GM12878 (cell line): ENCODE measurements around the gene MDFIC2. TPM values are rescaled to one million over a fixed set of nuclear protein-coding genes. Genes with fewer than 3 reads are reported as not detected.
A peak's percentile ranks its signal among the peaks of the same experiment; 100 is the strongest.

Experiments used
- ATAC-seq: fragments of 200-7000 bp; cut with Tn5 transposase; 3 replicates; pipeline ENCODE4 v1.9.1; 2020; ENCODE audit warnings: mild to moderate bottlenecking, moderate library complexity
- BruUV-seq: library from RNA; stranded (reverse); fragments of 400-500 nt; replicated peaks from 2 replicates; lab custom pipeline; 2021; lab: Mats Ljungman, UMichigan
- CTCF ChIA-PET: fragments of 300-600 bp; sonication (Branson Sonifier 250); formaldehyde crosslinking; extraction: SDS; loops from one replicate; lab custom pipeline; 2021; ENCODE audit warnings: inconsistent platforms; lab: Yijun Ruan, JAX
- POLR2A ChIA-PET: fragments of 350-600 bp; formaldehyde crosslinking; extraction: SDS; loops from one replicate; lab custom pipeline; 2021; ENCODE audit warnings: inconsistent platforms; lab: Charles Lee
- RAD21 ChIA-PET: fragments of 300-600 bp; sonication (Branson Sonifier 250); formaldehyde crosslinking; loops from one replicate; lab custom pipeline; 2023; ENCODE audit warnings: antibody characterized with exemption; ENCODE audit not compliant: unreplicated experiment; lab: Charles Lee
- SMC1A ChIA-PET: fragments of 300-600 bp; sonication (Branson Sonifier 250); formaldehyde crosslinking; loops from one replicate; lab custom pipeline; 2023; ENCODE audit not compliant: unreplicated experiment, uncharacterized antibody; lab: Charles Lee
- DNase-seq: peaks from one replicate; pipeline ENCODE4 v3.0.0-alpha.2; 2011; ENCODE audit warnings: low read depth, low spot score
- FAIRE-seq: peaks from 3 replicates; lab custom pipeline; 2011; peaks lifted over from hg19 to GRCh38; lab: Jason Lieb, UNC
- H2AFZ ChIP-seq: 2 replicates; pipeline ENCODE4 v1.6.0; 2011; ENCODE audit warnings: low read depth, low read length, control low read depth; ENCODE audit not compliant: control insufficient read depth
- H3K27ac ChIP-seq: 2 replicates; pipeline ENCODE4 v1.5.1; 2011; ENCODE audit warnings: control low read depth; ENCODE audit not compliant: control insufficient read depth, insufficient read depth
- H3K27me3 ChIP-seq, 2 experiments: replicated peaks in 1 of 2; 2 replicates each; pipeline versions ENCODE4 v1.6.0 to v1.6.1; 2011; ENCODE audit warnings: low read length in 1 of 2; ENCODE audit not compliant: control insufficient read depth in 2 of 2, insufficient read depth in 2 of 2
- H3K36me3 ChIP-seq, 2 experiments: 2 replicates each; pipeline ENCODE4 v1.5.1; 2011; ENCODE audit warnings: low read length in 1 of 2; ENCODE audit not compliant: control insufficient read depth in 2 of 2, insufficient read depth in 2 of 2
- H3K4me1 ChIP-seq: 2 replicates; pipeline ENCODE4 v1.6.1; 2011; ENCODE audit warnings: mild to moderate bottlenecking, low read length, moderate library complexity, mixed read lengths; ENCODE audit not compliant: control insufficient read depth, insufficient read depth
- H3K4me2 ChIP-seq: 2 replicates; pipeline ENCODE4 v1.6.0; 2011; ENCODE audit warnings: control low read depth; ENCODE audit not compliant: control insufficient read depth, insufficient read depth
- H3K4me3 ChIP-seq: fragments of 200-600 bp; sonication (generic); 2 replicates; pipeline ENCODE4 v1.5.1; 2016
- H3K79me2 ChIP-seq: 2 replicates; pipeline ENCODE4 v1.6.0; 2011; ENCODE audit warnings: low read length; ENCODE audit not compliant: control insufficient read depth, insufficient read depth
- H3K9ac ChIP-seq: 2 replicates; pipeline ENCODE4 v1.8.0; 2011; ENCODE audit warnings: low read length, control low read depth, mixed read lengths; ENCODE audit not compliant: control insufficient read depth, insufficient read depth
- H3K9me3 ChIP-seq: replicated peaks from 3 replicates; pipeline ENCODE4 v1.5.1; 2011; ENCODE audit warnings: mild to moderate bottlenecking, low read length; ENCODE audit not compliant: control insufficient read depth, insufficient read depth
- H4K20me1 ChIP-seq: 2 replicates; pipeline ENCODE4 v1.6.0; 2011; ENCODE audit not compliant: control insufficient read depth, insufficient read depth
- BMI1 ChIP-seq: fragments of 450-650 bp; IDR thresholded peaks from 2 replicates; pipeline ENCODE4 v1.6.1; 2016; ENCODE audit warnings: mild to moderate bottlenecking, moderate library complexity, borderline replicate concordance
- CHD2 ChIP-seq: IDR thresholded peaks from 2 replicates; pipeline ENCODE4 v1.6.1; 2011; ENCODE audit warnings: low read depth, low read length, improper control_type of control experiment, borderline replicate concordance
- ESRRA ChIP-seq: IDR thresholded peaks from 2 replicates; pipeline ENCODE4 v1.6.1; 2012; ENCODE audit warnings: mild to moderate bottlenecking, low read length, improper control_type of control experiment
- HDGF ChIP-seq: fragments of 450-650 bp; IDR thresholded peaks from 2 replicates; pipeline ENCODE4 v1.6.1; 2016; ENCODE audit warnings: antibody characterized with exemption
- MEF2A ChIP-seq: IDR thresholded peaks from 2 replicates; pipeline ENCODE4 v1.6.1; 2011; ENCODE audit warnings: low read depth, mild to moderate bottlenecking, low read length, moderate library complexity; ENCODE audit not compliant: insufficient read depth
- MEF2B ChIP-seq: fragments of 450-650 bp; IDR thresholded peaks from 2 replicates; pipeline ENCODE4 v1.6.1; 2018; ENCODE audit warnings: mild to moderate bottlenecking, moderate library complexity; ENCODE audit not compliant: partially characterized antibody, poor library complexity, severe bottlenecking
- MYC ChIP-seq: IDR thresholded peaks from 2 replicates; pipeline ENCODE4 v1.6.1; 2011; ENCODE audit warnings: mild to moderate bottlenecking, low read length, moderate library complexity, inconsistent platforms; ENCODE audit not compliant: insufficient read depth, insufficient replicate concordance, insufficient read length, severe bottlenecking
- NBN ChIP-seq: fragments of 450-650 bp; IDR thresholded peaks from 2 replicates; pipeline ENCODE4 v1.6.1; 2016
- NR2C1 ChIP-seq: fragments of 450-650 bp; IDR thresholded peaks from 2 replicates; pipeline ENCODE4 v1.6.1; 2017; ENCODE audit warnings: antibody characterized with exemption, mild to moderate bottlenecking, moderate library complexity
- RAD21 ChIP-seq: IDR thresholded peaks from 2 replicates; pipeline ENCODE4 v1.6.1; 2011; ENCODE audit warnings: mild to moderate bottlenecking, low read depth, low read length, moderate library complexity; ENCODE audit not compliant: insufficient read depth
- SMC3 ChIP-seq: IDR thresholded peaks from 2 replicates; pipeline ENCODE4 v1.6.1; 2011; ENCODE audit warnings: low read length, improper control_type of control experiment, borderline replicate concordance
- STAT1 ChIP-seq: fragments of 450-650 bp; conservative IDR thresholded peaks from 2 replicates; pipeline ENCODE4 v1.6.1; 2014; ENCODE audit warnings: antibody characterized with exemption, mild to moderate bottlenecking
- YBX1 ChIP-seq: fragments of 450-650 bp; IDR thresholded peaks from 2 replicates; pipeline ENCODE4 v1.6.1; 2016; ENCODE audit warnings: antibody characterized with exemption
- WGBS: methylation state at CpG from one replicate; pipeline ENCODE4 v1.1.6; 2016; ENCODE audit warnings: low lambda C conversion rate; ENCODE audit not compliant: insufficient replicate concordance, insufficient coverage; ENCODE audit errors: missing lambda C conversion rate; 5-methylcytosine and 5-hydroxymethylcytosine counted together
- in situ Hi-C: fragments of 300-500 bp; cut with MboI; formaldehyde crosslinking; loops from 9 replicates; pipeline ENCODE4 v1.14.3; 2018; ENCODE audit warnings: mixed read lengths
- intact Hi-C: fragments of 100-400 bp; cut with micrococcal nuclease; formaldehyde crosslinking; loops from one replicate; pipeline ENCODE4 v1.14.2; 2022; ENCODE audit not compliant: unreplicated experiment
- polyA plus RNA-seq, 11 experiments: library from polyadenylated mRNA; depleted of rRNA in 4 of 11; unstranded in 6 of 11; stranded (reverse) in 5 of 11; fragments of >200 nt; fragmentation: Nextera tagmentation in 4 of 11; fragmentation: Illumina TruSeq in 1 of 11; extraction: Ambion mirVana in 4 of 11; extraction: Trizol in 1 of 11; gene quantifications; 1 replicate in 1 of 11; 2 replicates in 10 of 11; pipeline versions ENCODE4 v1.2.1 to v1.2.3, GENCODE V29; 2011 to 2016; ENCODE audit warnings: inconsistent platforms in 2 of 11, missing spikeins in 2 of 11, low read depth in 1 of 11
- total RNA-seq, 4 experiments: library from RNA; depleted of rRNA in 3 of 4; stranded (reverse); fragments of >200 nt in 3 of 4; fragmentation: Illumina TruSeq in 1 of 4; extraction: Trizol in 1 of 4; gene quantifications; 2 replicates each; pipeline versions ENCODE4 v1.2.1 to v1.2.3, GENCODE V29; 2013 to 2021
- TF ChIP-seq, protein P1 (sequence below), 3 experiments: IDR thresholded peaks in 2 of 3; conservative IDR thresholded peaks in 1 of 3; 2 replicates each; pipeline ENCODE4 v1.5.1; 2011; ENCODE audit warnings: low read depth in 3 of 3, low read length in 3 of 3, mild to moderate bottlenecking in 3 of 3, control low read depth in 2 of 3, moderate library complexity in 2 of 3, inconsistent platforms in 1 of 3, mixed read lengths in 1 of 3; ENCODE audit not compliant: control insufficient read depth in 2 of 3, insufficient read depth in 1 of 3; ENCODE audit errors: extremely low read depth in 1 of 3

Gene MDFIC2
- total and polyA plus RNA-seq, 10 of the 15 experiments (the other 5 are each of a cell fraction or from before 2014, with no cell fraction given) = not detected

DNA sequence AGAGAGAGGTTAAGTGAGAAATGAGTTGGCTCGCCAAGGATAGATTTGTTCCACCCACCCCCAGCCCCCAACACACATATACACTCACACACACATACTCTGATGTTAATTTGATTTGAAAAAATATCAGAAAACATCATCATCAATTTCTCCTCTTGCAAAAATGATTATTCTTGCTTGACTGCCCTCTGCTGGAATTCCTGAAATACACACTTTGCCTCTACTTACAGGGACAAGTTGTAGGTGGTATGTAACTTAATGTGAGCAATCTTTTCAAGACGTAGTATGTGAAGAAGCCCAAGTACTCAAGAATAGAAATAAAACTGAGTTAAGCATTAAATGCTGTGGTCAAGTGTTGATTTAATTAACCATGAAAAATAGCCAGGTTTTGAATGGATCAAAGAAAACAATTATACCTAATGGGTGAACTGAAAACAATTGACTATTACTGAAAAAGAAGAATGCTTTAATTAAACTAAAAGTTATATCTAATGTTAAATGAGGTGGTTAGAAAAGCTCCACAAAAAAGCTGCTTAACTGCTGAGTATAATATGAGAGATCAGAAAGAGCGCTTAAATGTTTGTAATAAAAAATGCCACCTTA is 46.6 kb upstream of the MDFIC2 start:
- FAIRE-seq = no peak
- no peak for DNase-seq
- H2AFZ ChIP-seq = no peak overlapping the region
- no peaks in the 10 kb centered on the region for H3K36me3 ChIP-seq
- peak; percentile 47 for ATAC-seq
- no peaks in the 10 kb centered on the region for H3K79me2 ChIP-seq
- no peaks in the 10 kb centered on the region; a peak in 1 of 4 replicates for H3K27me3 ChIP-seq
- no peaks in the 10 kb centered on the region for H3K9me3 ChIP-seq
- H4K20me1 ChIP-seq = no peaks in the 10 kb centered on the region; the same call in 1 of the 2 replicates
- 33% methylated on average over 3 of the region's 3 CpGs for WGBS
- no peak overlapping the region for H3K4me2 ChIP-seq
- ChIA-PET SMC1A (interaction anchor here (2.2 kb wide), 1 partner anchor 239 kb away, joined by 11 read pairs; no protein-coding TSS in a partner anchor), POLR2A (no interaction called here), RAD21 (interaction anchor here (0.8 to 0.9 kb wide), 2 partner anchors 238 to 269 kb away, joined by 3 to 5 read pairs; no protein-coding TSS in a partner anchor), CTCF (interaction anchor here (0.9 to 3.6 kb wide), 4 partner anchors 12 to 295 kb away, joined by 6 to 26 read pairs (median 6); no protein-coding TSS in a partner anchor)
- H3K4me1 ChIP-seq = no peaks in the 10 kb centered on the region
- in situ Hi-C loops = loop anchor here (10.0 kb wide), 1 partner anchor 234 kb away; no protein-coding TSS in a partner anchor
- no peak overlapping the region for H3K9ac ChIP-seq
- no TSS peak for BruUV-seq
- TF ChIP-seq, protein P1, sequence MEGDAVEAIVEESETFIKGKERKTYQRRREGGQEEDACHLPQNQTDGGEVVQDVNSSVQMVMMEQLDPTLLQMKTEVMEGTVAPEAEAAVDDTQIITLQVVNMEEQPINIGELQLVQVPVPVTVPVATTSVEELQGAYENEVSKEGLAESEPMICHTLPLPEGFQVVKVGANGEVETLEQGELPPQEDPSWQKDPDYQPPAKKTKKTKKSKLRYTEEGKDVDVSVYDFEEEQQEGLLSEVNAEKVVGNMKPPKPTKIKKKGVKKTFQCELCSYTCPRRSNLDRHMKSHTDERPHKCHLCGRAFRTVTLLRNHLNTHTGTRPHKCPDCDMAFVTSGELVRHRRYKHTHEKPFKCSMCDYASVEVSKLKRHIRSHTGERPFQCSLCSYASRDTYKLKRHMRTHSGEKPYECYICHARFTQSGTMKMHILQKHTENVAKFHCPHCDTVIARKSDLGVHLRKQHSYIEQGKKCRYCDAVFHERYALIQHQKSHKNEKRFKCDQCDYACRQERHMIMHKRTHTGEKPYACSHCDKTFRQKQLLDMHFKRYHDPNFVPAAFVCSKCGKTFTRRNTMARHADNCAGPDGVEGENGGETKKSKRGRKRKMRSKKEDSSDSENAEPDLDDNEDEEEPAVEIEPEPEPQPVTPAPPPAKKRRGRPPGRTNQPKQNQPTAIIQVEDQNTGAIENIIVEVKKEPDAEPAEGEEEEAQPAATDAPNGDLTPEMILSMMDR (IDR thresholded peaks at IDR 0.05 in 2 of 3, conservative IDR thresholded peaks at IDR 0.05 in 1 of 3; ENCODE audit: control insufficient read depth in 2 of 3, extremely low read depth in 1 of 3, insufficient read depth in 1 of 3, low read depth in 3 of 3, low read length in 3 of 3) = peak; percentile 49 to 62 (median 50); a peak in 5 of 6 replicates
- TF ChIP-seq MYC (no peak), HDGF (no peak), NBN (no peak), MEF2B (no peak), RAD21 (peak; percentile 67), BMI1 (no peak), YBX1 (no peak), MEF2A (no peak), STAT1 (no peak), NR2C1 (no peak), ESRRA (no peak), SMC3 (peak; percentile 58; the same call in 1 of the 2 replicates), CHD2 (no peak)
- intact Hi-C loops = loop anchor here (1.0 to 2.0 kb wide), 2 partner anchors 239 to 294 kb away; no protein-coding TSS in a partner anchor
- no peak overlapping the region for H3K4me3 ChIP-seq
- H3K27ac ChIP-seq = no peak overlapping the region
